ENCODE results near the gene IDI1. TPM values are rescaled to one million over a fixed set of nuclear protein-coding genes. Genes with fewer than 3 reads are reported as not detected.

IDI1 gene
- total RNA-seq, 4 donors from 2014 or later: 29.8 to 67.5 (median 60.4) TPM

GRCh38 chr10:996031-996430 is 52.9 kb downstream of the IDI1 start:
- no peak for ATAC-seq (ENCODE audit: low FRiP score)
- no peak for DNase-seq (ENCODE audit: low spot score)
- no peak for TF ChIP-seq CTCF (IDR thresholded peaks at IDR 0.05)

- TF ChIP-seq CTCF (IDR thresholded peaks at IDR 0.05): no peak
- ATAC-seq (ENCODE audit: low FRiP score) (no peak), DNase-seq (ENCODE audit: low spot score) (no peak)
Measured at GRCh38 chr10:995559-995926, 53.4 kb downstream of the IDI1 start.

- ATAC-seq (ENCODE audit: low FRiP score) (no peak), DNase-seq (ENCODE audit: low spot score) (no peak)
- TF ChIP-seq CTCF (IDR thresholded peaks at IDR 0.05): no peak
Measured at GRCh38 chr10:994836-995558, 53.9 kb downstream of the IDI1 start.

- no peak for TF ChIP-seq CTCF (IDR thresholded peaks at IDR 0.05)
- no peak for ATAC-seq (ENCODE audit: low FRiP score)
- no peak for DNase-seq (ENCODE audit: low spot score)
Measured at GRCh38 chr10:992871-993270, 56.0 kb downstream of the IDI1 start.

- no peak for TF ChIP-seq CTCF (IDR thresholded peaks at IDR 0.05)
- ATAC-seq (ENCODE audit: low FRiP score) (no peak), DNase-seq (ENCODE audit: low spot score) (no peak)
Measured at GRCh38 chr10:992467-992866, 56.5 kb downstream of the IDI1 start.

- ATAC-seq (ENCODE audit: low FRiP score): no peak
- DNase-seq (ENCODE audit: low spot score): no peak
- no peak for TF ChIP-seq CTCF (IDR thresholded peaks at IDR 0.05)
Measured at GRCh38 chr10:990808-991207, 58.1 kb downstream of the IDI1 start.

Other genes starting within 250 kb of the IDI1 start
- 100 to 1,000 TPM in 1 of 4 donors, 10 to 100 TPM in 3; 37.2 to 103 (median 54.7) TPM for gene LARP4B, start 117.4 kb downstream of the IDI1 start, total RNA-seq
- gene GTPBP4, start 60.7 kb downstream of the IDI1 start, total RNA-seq: 100 to 1,000 TPM in 1 of 4 donors, 10 to 100 TPM in 3; 28.9 to 104 (median 40.0) TPM
- not detected for gene IDI2, start 23.3 kb downstream of the IDI1 start, total RNA-seq
- gene WDR37, start 7.3 kb upstream of the IDI1 start, total RNA-seq: 10 to 100 TPM; 11.4 to 30.3 (median 17.4) TPM